ENCODE measurements around the gene RUNX3.
A peak's percentile ranks its signal among the peaks of the same experiment; 100 is the strongest.

The RUNX3 gene

DNA sequence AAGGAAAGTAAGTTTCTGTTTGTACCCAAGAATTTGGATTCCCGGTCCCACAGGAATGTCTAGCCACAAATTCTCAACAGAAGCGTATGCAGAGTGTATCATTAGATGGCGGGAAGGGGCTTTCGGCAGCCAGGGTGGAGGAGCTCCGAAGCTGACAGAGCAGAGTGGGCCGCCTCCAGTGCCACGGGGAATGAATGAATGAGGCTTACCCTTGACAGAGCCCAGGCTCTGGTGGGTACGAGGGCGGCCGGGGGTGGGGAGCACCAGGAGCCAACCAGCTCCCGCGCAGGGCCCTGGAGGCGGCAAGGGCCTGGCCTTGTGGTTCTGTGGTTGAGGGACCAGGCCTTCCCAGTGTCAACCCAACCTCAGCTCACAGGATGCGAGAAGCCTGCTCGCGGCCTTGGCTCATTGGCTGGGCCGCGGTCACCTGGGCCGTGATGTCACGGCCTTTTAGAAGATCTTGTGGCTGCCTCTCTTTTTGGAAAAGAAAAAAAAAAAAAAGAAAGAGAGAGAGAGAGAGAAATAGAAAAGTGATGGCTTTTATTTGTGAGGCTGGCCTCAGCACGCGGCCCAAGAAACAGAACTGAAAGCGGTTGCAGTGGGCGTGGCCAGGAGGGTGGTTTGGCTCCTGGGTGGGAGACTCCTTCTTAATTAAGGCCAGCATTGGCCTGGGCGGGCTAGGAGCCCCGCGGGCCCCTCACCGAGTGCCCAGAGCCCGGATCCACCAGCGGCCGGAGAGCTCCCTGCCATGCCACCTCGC, 34.9 kb upstream of the RUNX3 start:
- DNase-seq (ENCODE audit: low read depth, low spot score), result peak; percentile 94
- peak overlapping the region; percentile 15 for H3K4me3 ChIP-seq (ENCODE audit: low read length)

DNA sequence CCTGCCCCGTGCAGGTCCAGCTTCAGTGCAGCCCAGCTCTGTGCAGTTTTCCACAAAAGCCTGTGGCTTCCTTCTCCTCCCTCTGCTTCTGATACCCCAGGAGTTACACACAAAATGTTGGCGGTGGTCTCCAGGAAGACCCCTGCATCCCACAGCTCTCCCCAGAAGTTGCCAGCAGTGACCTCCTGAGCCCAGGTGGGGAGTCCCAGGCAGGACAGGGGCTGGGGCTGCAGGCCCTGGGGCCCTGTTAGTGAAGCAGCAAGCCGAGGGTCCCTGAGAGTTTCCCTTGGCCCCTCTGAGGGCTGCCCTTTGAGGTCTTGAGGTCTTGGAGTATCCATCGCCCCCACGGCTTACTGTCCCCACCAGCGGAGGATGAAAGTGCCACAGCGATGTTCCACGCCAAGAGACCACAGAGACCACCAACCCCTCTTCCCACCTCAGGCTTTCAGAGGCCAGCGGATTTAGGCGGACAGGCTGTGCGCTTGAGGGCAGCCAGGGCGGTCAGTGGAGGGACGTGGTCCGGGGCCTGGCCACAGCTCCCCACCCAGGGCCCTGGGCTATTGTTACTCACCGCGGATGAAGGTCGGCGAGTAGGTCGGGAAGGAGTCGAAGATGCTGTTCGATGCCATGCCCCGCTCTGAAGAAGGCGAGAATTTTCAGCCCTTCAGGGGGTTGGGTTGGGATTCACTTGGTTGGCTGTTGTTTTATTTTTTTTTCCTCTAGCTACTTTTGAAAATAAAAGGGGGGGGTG, 34.0 kb upstream of the RUNX3 start:
- DNase-seq (ENCODE audit: low read depth, low spot score), result no peak
- H3K4me3 ChIP-seq (ENCODE audit: low read length), result no peak overlapping the region

DNA sequence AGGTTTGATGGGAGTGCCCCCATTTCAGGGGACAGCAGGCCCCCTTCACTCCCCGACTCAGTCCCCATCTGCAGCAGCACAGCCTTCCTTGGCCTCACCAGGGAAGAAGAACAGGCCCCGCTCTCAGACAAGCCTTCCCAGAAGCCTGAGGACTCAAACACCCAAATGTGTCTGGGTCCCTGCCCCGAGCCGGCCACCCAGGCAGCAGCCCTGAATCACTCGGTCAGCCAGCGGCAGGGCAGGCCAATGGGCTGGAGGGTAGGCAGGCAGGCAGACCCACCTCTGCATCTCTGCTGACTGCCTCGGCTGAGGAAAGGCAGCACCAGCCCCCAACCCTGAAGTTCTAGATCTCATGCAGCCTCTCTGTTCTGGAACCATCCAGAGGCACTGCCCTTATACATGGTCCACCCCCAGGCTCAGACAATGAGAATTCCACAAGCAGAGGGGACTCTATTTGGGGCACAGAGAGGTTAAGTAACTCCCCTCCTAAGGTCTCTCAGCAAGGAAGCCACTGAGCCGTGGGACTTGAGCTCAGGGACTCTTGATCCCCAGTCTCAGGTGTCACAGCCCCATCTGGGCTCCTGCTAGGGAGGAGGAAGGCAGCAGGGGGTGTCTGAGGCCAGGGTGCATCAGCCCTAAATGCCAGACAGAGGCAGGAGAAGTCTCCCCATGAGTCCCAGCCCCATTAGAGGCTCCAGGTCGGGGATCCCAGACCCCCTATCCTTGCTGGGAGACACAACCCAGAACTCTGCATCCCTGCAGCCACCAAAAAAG, 33.2 kb upstream of the RUNX3 start:
- no peak for DNase-seq (ENCODE audit: low read depth, low spot score)
- no peak overlapping the region for H3K4me3 ChIP-seq (ENCODE audit: low read length)

DNA sequence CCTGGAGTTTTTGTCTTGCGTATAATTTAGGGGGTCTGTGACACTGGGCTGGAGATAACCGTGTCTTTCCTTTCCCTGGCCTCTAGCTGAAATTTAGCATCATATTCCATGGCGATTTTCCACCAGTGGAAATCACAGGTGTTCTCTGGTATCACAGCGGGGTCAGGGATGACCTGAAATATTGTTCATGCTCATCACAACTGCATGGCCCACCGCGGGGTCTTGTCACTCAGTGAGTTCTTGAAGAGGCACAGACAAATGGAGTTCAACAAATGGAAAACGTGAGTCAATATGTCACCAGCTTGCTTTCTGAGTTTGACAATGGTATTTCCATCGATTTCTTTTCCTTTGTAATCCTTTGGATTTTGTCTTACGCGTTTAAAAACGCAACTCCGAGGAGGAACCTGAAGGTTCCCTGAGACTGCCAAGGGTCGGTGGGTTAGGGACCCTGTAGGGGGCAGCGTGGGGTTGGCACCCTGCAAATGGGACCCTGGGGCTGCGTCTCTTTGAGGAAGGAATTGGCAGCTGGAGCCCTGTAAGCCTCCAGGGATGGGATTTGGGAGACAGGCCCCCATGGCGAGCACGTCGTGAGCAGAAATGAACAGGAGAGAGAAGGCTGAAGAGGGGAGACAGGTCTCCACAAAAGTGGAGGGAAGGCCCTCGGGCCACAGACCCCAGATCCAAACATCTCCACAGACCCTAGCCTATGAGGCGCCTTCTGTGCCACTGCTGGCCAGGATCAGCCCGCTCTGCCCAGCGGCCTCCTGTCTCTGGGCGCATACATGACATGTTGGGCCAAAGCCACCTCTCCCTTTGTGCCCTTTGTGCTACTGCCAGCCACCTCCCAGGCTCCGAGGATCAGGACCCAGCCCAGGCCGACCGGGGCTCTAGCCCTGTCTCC, 32.1 kb upstream of the RUNX3 start:
- DNase-seq (ENCODE audit: low read depth, low spot score), result no peak
- H3K4me3 ChIP-seq (ENCODE audit: low read length), result no peak overlapping the region

DNA sequence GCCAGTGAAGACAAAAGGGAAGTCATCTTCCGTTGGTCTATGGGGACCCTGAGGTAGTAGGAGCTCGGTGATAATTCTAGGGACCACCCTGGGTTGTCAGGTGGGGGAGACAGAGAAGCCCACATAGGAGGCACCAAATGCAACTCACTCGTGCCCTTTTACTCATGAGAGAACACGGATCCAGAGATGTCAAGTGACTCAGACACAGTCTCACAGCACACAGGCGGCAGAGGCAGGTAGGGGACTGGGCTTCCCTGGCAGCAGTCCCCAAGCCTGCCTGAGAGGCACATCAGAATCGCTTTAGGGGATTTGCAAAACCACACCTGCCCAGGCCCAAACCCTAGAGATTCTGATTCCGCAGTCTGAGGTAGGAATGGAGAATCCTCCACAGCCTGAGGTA, 31.3 kb upstream of the RUNX3 start:
- no peak for DNase-seq (ENCODE audit: low read depth, low spot score)

DNA sequence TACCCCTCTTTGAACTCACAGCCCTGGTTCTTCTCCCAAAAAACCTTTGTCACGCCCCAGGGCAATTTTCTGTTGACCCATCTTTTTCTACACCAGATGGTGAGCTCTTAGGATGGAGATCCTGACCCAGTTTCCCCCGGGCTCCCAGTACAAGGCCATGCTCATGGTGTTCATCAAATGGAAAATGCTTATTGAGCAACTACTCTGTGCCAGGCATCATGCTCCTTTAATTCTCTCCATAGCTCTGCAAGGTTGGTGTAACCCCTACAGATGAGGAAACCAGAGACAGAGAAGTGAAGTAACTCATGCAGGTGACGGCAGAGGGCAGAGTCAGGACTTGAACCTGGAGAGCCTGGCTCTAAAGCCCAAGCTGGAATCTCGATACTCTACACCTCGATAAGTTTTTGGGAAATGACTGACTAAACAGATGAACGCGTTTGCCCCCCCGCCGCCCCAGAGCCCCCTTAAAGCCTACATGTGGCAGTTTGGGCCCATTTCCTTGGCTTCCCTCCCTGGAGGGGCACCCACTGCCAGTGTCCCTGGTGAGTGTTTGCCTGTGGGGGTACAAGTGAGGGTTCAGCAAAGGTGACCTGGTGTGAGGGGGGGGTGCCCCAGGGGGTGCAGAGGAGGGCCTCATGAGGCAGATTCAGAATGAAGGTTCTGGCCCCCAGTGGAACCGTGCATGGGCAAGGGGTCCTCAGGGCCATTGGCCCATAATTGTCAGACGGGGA, 30.2 kb upstream of the RUNX3 start:
- no peak for DNase-seq (ENCODE audit: low read depth, low spot score)
- H3K4me3 ChIP-seq (ENCODE audit: low read length), result no peak overlapping the region

More for the DNA sequence above, 31.3 kb upstream of the RUNX3 start:
- H3K4me3 ChIP-seq (ENCODE audit: low read length), result no peak overlapping the region

DNA sequence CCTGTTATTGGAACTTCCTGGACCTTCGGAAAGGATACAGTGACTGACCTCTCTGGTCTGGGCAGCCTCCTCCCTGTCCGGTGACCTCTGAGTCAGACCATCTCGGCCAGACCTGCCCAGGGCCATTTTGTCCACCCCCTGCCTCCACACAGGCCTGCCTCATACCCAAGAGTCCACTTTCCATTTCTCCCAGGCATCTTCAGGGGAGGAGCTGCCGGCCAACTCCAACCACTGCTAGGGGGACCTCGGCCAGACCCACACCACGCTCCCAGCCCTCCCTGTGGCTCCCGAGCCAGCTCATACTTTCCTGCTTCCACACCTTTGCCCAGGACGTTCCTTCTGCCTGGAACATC, 29.5 kb upstream of the RUNX3 start:
- H3K4me3 ChIP-seq (ENCODE audit: low read length), result no peak overlapping the region
- DNase-seq (ENCODE audit: low read depth, low spot score), result no peak

- H3K4me3 ChIP-seq (ENCODE audit: low read length), result no peak overlapping the region
- no peak for DNase-seq (ENCODE audit: low read depth, low spot score)
Observed at GRCh38 chr1:24958766-24959622, 28.9 kb upstream of the RUNX3 start.

DNA sequence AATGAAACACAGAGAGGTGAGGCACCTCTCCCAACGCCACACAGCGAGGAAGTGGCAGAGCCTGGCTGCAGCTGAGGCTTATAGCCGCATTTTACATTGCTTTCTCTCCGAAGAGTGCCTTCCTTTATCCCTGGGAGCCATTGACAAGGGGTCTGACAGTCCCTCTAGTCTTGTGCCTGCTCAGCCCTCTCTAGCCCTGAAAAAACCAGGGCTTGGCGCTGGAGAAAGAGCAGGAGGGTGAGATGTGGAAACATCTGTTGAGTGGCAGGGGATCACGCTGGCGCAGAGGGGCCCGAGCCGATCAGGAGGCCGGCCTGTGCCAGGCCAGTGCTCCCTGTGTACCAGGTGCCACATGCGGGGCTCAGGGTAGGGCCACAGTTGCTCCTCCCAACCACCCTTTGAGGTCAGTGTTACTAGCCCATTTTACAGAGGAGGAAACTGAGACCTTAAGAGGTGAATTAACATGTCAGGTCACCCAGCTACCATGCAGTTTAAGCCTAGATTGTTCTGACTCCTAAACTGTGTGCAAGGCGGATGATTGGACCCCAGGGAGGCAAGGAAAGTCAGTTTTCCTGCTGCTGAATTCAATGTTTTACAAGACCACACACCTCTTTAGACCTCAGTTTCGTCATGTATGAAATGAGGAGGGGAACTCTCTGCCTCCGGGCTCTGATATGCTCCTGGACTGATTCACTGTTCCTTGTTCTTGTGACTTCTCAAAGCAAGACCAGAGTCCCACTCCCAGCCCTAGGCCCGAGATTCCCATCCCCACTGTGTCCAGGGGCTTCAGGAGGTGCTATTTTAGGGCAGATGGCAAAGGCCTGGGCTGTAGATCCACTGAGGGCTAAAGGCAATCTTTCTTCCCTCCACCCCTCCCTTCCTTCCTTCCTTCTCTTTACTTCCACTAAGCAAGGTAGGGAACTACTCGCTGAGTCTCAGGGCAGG, 28.0 kb upstream of the RUNX3 start:
- no peak for DNase-seq (ENCODE audit: low read depth, low spot score)
- no peak overlapping the region for H3K4me3 ChIP-seq (ENCODE audit: low read length)

DNA sequence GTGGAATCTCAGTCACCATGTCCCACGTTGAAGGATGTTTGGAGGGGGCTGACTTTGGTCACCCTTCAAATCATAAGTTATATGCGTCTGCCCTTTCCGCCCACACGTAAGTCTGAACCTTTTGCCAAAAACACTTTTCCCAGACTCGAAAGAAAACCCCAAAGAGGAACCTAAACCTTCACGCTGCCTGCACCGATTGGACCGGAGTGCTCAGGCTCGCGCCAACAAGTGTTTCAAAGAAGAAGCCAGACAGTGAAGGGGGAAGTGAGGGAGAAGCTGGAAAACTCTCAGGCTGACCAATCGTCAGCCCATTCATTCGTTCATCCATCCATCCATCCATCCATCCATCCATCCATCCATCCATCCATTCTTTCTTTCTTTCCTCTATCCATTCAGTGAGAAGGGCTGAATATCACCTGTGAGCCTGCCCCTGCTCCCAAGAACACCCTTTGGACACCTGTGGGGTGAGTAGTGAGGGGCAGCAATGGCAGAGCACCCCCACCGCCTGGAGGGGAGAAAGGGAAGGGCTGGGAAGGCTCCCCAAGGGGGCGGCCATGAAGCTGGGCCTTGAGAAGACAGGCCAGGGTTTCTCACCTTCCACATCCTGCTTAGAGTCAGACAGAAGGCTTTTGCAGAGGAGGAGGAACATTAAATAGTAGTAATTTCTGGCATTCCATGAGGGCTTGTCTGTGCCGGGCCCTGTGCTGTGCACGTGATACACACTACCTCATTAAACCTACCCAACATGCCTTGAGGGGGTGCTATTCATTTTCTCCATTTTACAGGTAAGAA, 27.1 kb upstream of the RUNX3 start:
- DNase-seq (ENCODE audit: low read depth, low spot score), result no peak
- no peak overlapping the region for H3K4me3 ChIP-seq (ENCODE audit: low read length)

DNA sequence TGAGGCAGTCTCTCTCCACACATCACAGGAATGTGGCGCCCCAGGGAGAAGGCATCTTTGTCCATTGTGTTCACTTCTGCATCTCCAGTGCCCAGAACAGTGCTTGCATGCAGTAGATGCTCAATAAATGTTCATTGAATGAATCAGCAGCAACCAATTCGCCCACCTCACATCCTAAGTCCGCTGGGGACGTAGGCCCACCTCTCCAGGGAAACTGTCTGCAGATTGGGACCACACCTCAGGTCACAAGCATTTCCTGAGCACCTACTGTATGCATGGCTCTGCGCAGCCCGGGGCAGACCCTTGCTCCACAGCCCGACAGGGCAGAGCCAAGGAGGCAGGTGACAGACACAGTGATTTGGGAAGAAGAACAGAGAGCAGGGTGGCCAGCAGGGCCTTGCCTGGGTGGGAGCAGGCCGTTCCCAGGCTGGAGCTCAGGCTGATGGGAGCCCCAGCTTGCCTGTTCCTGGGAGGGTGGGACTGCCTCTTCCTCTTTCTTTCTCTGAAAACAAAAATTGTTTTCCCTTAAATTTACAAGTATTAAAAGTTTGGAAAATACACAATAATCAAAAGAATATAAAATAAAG, 25.8 kb upstream of the RUNX3 start:
- DNase-seq (ENCODE audit: low read depth, low spot score), result no peak
- H3K4me3 ChIP-seq (ENCODE audit: low read length), result no peak overlapping the region

DNA sequence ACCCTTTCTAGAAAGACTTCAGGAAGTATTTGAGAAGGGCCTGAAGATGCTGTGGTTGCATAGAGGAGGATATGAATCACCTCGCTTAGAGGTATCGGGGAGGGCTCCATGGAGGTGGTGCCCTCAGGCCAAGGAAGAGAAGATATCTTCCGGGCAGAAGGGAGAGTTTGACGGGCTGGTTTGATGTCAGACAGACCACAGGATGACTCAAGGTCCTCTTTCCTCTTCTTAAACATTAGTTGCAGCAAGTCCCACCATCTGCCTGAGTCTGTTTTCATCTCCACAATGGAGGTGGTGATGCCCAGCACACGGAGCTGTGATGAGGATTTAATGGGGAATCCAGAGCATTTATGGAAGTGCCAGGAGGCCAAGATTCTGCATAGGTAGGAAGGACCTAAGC, 25.1 kb upstream of the RUNX3 start:
- peak; percentile 19 for DNase-seq (ENCODE audit: low read depth, low spot score)
- H3K4me3 ChIP-seq (ENCODE audit: low read length), result no peak overlapping the region

GRCh38 chr1:24954631-24955030, 24.6 kb upstream of the RUNX3 start:
- DNase-seq (ENCODE audit: low read depth, low spot score), result no peak
- H3K4me3 ChIP-seq (ENCODE audit: low read length), result no peak overlapping the region

GRCh38 chr1:24954022-24954421, 23.9 kb upstream of the RUNX3 start:
- H3K4me3 ChIP-seq (ENCODE audit: low read length), result no peak overlapping the region
- peak; percentile 52 for DNase-seq (ENCODE audit: low read depth, low spot score)

DNA sequence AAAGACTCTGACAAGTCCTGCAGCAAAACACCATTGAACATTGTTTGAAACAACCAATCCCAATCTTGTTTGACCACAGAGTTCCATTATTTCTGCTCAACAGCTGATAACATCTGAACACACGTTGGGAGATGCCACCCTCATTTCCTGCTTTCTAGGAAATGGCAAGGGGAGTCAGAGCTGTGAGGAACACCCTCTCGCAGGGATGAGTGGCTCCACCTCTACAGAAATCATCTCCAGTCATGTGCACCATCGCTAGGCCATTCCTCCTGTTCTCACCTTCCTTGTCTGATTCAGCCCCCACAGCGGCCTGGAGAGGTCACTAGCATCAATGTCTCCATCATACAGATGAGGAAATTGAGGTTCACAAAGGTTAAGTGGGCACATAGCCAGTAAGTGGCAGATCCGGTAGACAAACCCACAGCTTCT, 22.4 kb upstream of the RUNX3 start:
- no peak overlapping the region for H3K4me3 ChIP-seq (ENCODE audit: low read length)
- DNase-seq (ENCODE audit: low read depth, low spot score), result no peak

All from Jurkat, Clone E6-1 (cell line).